Loucy (cell line): ENCODE data around the gene C3orf70.

ENCODE experiments used
- EZH2phosphoT487 ChIP-seq: fragments of 200-600 bp; IDR thresholded peaks from 2 replicates; pipeline ENCODE4 v1.6.1; 2018; ENCODE audit warnings: antibody characterized with exemption, mild to moderate bottlenecking, moderate library complexity, borderline replicate concordance
- TF ChIP-seq, protein P1 (sequence below): fragments of 200-600 bp; sonication (generic); conservative IDR thresholded peaks from 2 replicates; pipeline ENCODE4 v1.5.1; 2014; ENCODE audit warnings: mild to moderate bottlenecking, antibody characterized with exemption, low read length

DNA sequence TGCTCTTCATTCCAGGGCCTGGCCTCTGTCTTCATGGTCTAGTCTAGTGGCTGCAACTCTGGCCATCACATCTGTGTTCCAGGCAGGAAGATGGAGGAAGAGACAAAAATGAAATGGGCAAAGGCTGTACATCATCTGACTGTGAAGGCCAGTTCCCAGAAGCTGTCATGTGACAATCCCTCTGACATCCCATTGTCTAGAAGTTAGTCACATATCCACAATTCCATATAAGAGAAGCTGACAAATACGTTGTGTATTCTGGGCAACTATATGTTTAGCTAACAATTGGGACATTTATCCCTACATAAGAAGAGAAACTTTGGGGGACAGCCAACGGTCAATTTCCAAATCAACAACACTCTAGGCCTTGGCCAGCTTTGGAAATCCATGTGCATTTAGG is 34.5 kb upstream of the C3orf70 start:
- TF ChIP-seq, protein P1, sequence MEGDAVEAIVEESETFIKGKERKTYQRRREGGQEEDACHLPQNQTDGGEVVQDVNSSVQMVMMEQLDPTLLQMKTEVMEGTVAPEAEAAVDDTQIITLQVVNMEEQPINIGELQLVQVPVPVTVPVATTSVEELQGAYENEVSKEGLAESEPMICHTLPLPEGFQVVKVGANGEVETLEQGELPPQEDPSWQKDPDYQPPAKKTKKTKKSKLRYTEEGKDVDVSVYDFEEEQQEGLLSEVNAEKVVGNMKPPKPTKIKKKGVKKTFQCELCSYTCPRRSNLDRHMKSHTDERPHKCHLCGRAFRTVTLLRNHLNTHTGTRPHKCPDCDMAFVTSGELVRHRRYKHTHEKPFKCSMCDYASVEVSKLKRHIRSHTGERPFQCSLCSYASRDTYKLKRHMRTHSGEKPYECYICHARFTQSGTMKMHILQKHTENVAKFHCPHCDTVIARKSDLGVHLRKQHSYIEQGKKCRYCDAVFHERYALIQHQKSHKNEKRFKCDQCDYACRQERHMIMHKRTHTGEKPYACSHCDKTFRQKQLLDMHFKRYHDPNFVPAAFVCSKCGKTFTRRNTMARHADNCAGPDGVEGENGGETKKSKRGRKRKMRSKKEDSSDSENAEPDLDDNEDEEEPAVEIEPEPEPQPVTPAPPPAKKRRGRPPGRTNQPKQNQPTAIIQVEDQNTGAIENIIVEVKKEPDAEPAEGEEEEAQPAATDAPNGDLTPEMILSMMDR, result no peak
- TF ChIP-seq EZH2phosphoT487, result no peak
